Mesendoderm (in vitro differentiated cells): Measurements from ENCODE around the gene TOM1.

Experiments used
- DNase-seq: peaks from one replicate; pipeline ENCODE4 v3.0.0; 2013
- H2AK5ac ChIP-seq: 2 replicates; pipeline ENCODE4 v1.6.1; 2013; ENCODE audit warnings: low read length, inconsistent platforms
- H2BK120ac ChIP-seq: 2 replicates; pipeline ENCODE4 v1.6.1; 2013; ENCODE audit warnings: low read depth, mild to moderate bottlenecking, low read length, moderate library complexity, mixed read lengths
- H2BK15ac ChIP-seq: replicated peaks from 2 replicates; pipeline ENCODE4 v1.6.1; 2013; ENCODE audit warnings: low read depth, mild to moderate bottlenecking, moderate library complexity
- H2BK5ac ChIP-seq: 2 replicates; pipeline ENCODE4 v1.6.1; 2013; ENCODE audit warnings: low read length, inconsistent platforms
- H3K18ac ChIP-seq: 2 replicates; pipeline ENCODE4 v1.6.1; 2013; ENCODE audit warnings: mild to moderate bottlenecking, low read length, mixed read lengths
- H3K23ac ChIP-seq: one replicate; pipeline ENCODE4 v1.6.1; 2013; ENCODE audit warnings: low read length
- H3K27ac ChIP-seq: 2 replicates; pipeline ENCODE4 v1.5.1; 2013; ENCODE audit warnings: low read depth, mild to moderate bottlenecking, inconsistent platforms, low read length, moderate library complexity
- H3K27me3 ChIP-seq: 2 replicates; pipeline ENCODE4 v1.6.1; 2013; ENCODE audit warnings: low read length, control low read depth, mild to moderate bottlenecking, inconsistent platforms; ENCODE audit not compliant: insufficient read depth, poor library complexity
- H3K36me3 ChIP-seq: 2 replicates; pipeline ENCODE4 v1.6.1; 2013; ENCODE audit warnings: low read length, inconsistent platforms; ENCODE audit not compliant: control insufficient read depth, insufficient read depth
- H3K4ac ChIP-seq: one replicate; pipeline ENCODE4 v1.6.1; 2013; ENCODE audit warnings: low read depth, mild to moderate bottlenecking, low read length, moderate library complexity
- H3K4me1 ChIP-seq: 2 replicates; pipeline ENCODE4 v1.6.1; 2013; ENCODE audit warnings: low read depth, low read length, inconsistent platforms; ENCODE audit not compliant: control insufficient read depth
- H3K4me2 ChIP-seq: 2 replicates; pipeline ENCODE4 v1.6.1; 2013; ENCODE audit warnings: low read length
- H3K4me3 ChIP-seq: 2 replicates; pipeline ENCODE4 v1.5.1; 2013; ENCODE audit warnings: mild to moderate bottlenecking, low read length
- H3K56ac ChIP-seq: one replicate; pipeline ENCODE4 v1.6.1; 2013; ENCODE audit warnings: low read length
- H3K79me1 ChIP-seq: 2 replicates; pipeline ENCODE4 v1.6.1; 2013; ENCODE audit warnings: low read length, inconsistent platforms
- H3K79me2 ChIP-seq: 2 replicates; pipeline ENCODE4 v1.6.1; 2013; ENCODE audit warnings: mild to moderate bottlenecking, low read length; ENCODE audit not compliant: control insufficient read depth, insufficient read depth
- H3K9ac ChIP-seq: 2 replicates; pipeline ENCODE4 v1.6.1; 2013; ENCODE audit warnings: low read length, inconsistent platforms
- H4K5ac ChIP-seq: one replicate; pipeline ENCODE4 v1.6.1; 2013; ENCODE audit warnings: low read length
- H4K8ac ChIP-seq: one replicate; pipeline ENCODE4 v1.6.1; 2013; ENCODE audit warnings: low read depth, mild to moderate bottlenecking, control low read depth, low read length, moderate library complexity
- WGBS: extraction: QIAGEN DNeasy Blood & Tissue Kit; methylation state at CpG from one replicate; pipeline ENCODE4 v1.1.7; 2013; ENCODE audit warnings: low lambda C conversion rate, missing lambda C conversion rate; ENCODE audit not compliant: insufficient coverage; ENCODE audit errors: extremely low coverage; 5-methylcytosine and 5-hydroxymethylcytosine counted together

The TOM1 gene

DNA sequence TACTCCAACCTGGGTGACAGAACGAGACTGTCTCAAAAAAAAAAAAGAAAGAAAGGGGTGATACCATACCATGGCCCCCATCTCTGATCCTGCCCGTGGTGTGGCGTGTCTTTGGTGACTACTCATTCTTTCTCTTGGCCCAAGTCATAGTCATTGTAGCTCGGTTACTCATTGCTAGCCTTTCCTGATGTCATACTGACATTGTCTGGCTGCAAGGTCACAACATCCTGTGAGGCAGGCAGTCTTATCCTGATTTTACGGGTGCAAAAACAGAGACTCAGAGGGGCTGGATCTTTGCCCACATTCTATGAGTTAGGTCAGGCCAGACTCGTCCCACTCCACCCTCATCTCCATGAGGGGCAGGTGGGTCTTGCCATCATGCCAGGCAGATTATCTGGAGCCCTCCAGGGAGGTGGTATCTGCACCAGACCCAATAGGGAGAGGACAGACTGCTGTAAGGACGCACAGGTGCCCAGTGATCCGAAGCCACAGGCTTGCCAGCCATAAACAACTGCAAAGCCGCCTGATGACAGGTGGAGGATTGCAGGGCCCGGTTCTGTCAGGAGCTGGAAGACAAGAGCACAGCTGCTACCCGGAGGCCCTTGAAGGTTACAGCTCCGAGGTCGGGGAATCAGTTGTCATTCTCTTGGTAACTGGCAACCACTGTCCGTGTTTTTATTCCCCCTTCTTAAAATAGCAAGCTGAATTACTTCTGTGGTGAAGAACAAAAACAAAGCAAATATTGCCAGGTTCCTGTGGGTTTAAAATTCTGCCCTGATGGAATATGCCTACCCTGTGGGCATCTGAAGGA, 13.8 kb downstream of the TOM1 start:
- Histone ChIP-seq H3K23ac (no peak overlapping the region), H4K8ac (no peak overlapping the region), H3K56ac (no peak overlapping the region), H3K79me2 (no peaks in the 10 kb centered on the region), H3K4me3 (no peak overlapping the region), H3K4me1 (no peaks in the 10 kb centered on the region), H2AK5ac (no peak overlapping the region), H3K27me3 (no peaks in the 10 kb centered on the region), H3K18ac (no peak overlapping the region), H2BK120ac (no peak overlapping the region), H3K36me3 (no peaks in the 10 kb centered on the region), H4K5ac (no peak overlapping the region), H3K27ac (no peak overlapping the region), H2BK5ac (no peak overlapping the region), H3K9ac (no peak overlapping the region), H3K4ac (no peak overlapping the region), H2BK15ac (no peak overlapping the region), H3K79me1 (peaks cover 3% of the 10 kb centered on the region), H3K4me2 (no peak overlapping the region)
- DNase-seq: no peak
- WGBS: no CpG with 5 or more reads among the region's 14 CpGs

DNA sequence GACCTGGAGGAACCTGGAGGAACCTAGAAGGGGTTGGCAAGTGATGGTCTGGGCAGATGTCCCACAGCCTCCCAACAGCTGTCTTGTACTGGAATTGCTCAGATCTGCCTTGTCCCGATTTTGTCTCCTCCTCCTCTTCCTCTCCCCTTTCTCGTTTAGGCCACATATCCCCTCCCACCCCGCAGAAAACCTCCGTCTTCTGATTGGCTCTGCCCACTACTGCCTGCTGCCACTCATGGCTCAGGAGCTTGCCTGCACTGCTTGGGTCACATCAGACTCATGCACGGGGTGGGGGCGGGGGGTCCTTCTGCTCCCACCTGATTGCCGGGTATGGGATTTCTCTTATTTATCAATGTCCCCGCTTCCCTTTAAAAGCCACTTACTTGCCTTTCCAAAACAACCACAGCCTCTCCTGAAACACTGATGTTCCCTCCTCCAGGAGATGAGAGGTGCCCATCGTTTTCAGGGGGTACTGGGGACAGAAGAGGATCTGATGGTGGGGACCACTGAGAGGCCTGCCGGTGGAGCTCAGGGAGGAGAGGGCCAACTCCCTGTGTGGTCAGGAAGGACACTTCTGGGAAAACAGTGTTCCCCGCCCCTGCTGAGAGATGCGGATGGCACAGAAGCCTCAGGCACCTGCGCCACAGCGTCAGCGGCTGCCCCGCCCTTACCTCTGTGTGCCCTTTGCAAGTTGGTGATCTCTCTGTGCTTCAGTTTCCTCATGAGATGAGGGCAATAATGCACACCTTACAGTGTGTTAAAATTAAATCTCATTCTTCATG, 14.7 kb downstream of the TOM1 start:
- Histone ChIP-seq H3K4me3 (no peak overlapping the region), H3K4ac (no peak overlapping the region), H4K8ac (no peak overlapping the region), H3K56ac (no peak overlapping the region), H2BK120ac (no peak overlapping the region), H3K4me1 (no peaks in the 10 kb centered on the region), H3K27me3 (no peaks in the 10 kb centered on the region), H3K9ac (no peak overlapping the region), H3K36me3 (no peaks in the 10 kb centered on the region), H3K23ac (no peak overlapping the region), H3K79me1 (peaks cover 3% of the 10 kb centered on the region), H2BK5ac (no peak overlapping the region), H2BK15ac (no peak overlapping the region), H3K27ac (no peak overlapping the region), H4K5ac (no peak overlapping the region), H2AK5ac (no peak overlapping the region), H3K79me2 (no peaks in the 10 kb centered on the region), H3K18ac (no peak overlapping the region), H3K4me2 (no peak overlapping the region)
- WGBS: no CpG with 5 or more reads among the region's 16 CpGs
- no peak for DNase-seq

DNA sequence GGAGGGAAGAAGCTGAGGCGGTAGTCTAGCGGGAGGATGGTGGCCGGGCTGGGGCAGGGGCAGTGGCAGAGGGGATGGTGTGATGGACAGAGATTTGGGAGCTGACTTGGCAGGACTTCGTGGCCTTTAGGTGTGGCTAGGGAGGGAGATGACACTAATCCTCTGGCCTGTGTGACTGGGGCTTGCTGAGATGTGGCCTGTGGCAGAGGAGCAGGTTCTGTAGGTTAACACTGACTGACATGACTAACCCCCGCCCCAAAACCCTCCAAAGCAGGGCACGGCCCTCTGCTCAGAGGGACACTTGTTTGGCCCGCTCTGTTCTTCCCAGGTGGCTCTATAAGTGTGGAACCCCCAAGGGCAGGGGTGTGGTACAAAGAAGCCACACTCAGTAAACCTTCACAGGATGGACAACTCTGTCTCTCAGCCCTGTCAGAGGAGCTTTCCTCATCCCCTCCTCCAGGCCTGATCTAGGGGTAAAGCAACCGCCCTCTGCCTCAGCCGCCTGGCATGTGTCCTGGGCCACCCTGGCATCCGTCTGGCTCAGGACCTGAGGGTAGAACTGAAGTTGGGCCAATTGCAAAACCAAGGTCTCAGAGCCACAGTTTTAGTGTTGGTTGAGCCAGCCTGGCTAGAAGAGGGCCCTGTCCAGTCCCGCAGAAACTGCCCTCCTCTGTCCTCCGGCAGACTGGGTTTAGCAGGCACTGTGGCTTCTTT, 15.6 kb downstream of the TOM1 start:
- Histone ChIP-seq H3K27ac (no peak overlapping the region), H3K4me2 (no peak overlapping the region), H4K5ac (no peak overlapping the region), H3K27me3 (no peaks in the 10 kb centered on the region), H3K79me2 (no peaks in the 10 kb centered on the region), H3K36me3 (no peaks in the 10 kb centered on the region), H2BK15ac (no peak overlapping the region), H3K4me1 (no peaks in the 10 kb centered on the region), H3K9ac (no peak overlapping the region), H4K8ac (no peak overlapping the region), H2BK5ac (no peak overlapping the region), H3K4ac (no peak overlapping the region), H2BK120ac (no peak overlapping the region), H3K18ac (no peak overlapping the region), H3K56ac (no peak overlapping the region), H3K79me1 (peaks cover 3% of the 10 kb centered on the region), H3K4me3 (no peak overlapping the region), H2AK5ac (no peak overlapping the region), H3K23ac (no peak overlapping the region)
- DNase-seq: no peak
- no CpG with 5 or more reads among the region's 12 CpGs for WGBS

DNA sequence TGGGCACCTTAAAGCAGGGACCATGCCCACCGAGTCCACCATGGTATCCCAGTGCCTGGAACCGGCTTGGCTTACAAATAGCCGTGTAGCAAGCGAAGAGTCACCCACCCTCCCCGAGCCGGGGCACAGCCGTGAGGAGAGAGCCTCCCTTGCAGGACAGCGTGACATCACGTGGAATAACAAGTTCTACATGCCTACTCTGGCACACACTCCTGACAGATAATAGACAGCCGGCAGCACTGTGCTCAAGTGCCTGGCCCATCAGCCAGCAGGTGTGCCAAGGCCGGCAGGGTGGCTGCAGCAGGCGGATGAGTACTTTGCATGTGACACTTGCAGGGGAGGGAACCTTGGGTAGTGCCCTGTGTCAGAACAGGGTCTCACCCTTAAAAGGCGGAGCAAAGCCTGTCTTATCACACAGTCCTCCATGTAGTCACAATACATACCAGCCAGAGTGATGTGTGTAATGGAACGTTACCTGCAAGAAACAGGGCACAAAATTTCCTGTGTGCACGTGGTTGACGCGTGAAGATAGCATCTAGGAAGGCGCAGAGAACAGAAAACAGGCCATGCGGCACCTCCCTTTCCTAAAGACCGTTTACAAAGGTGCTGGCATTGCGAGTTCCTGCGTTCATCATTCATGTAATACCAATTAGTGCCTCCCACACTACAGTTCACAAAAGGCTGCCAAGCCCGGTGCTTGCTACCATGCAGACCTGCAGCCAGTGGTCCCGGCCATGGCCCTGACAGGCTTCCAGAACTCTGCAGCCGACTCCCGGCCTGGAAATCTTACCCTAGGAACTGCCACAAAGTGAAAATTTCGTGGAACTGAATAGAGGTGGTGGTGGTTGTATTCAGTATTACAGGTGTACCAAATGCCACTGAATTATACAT, 16.4 kb downstream of the TOM1 start:
- no peak overlapping the region for H2AK5ac ChIP-seq
- H3K4me3 ChIP-seq: no peak overlapping the region
- H2BK15ac ChIP-seq: no peak overlapping the region
- no peaks in the 10 kb centered on the region for H3K27me3 ChIP-seq
- H4K5ac ChIP-seq: no peak overlapping the region
- H3K4me2 ChIP-seq: no peak overlapping the region
- no peak overlapping the region for H3K23ac ChIP-seq
- no peak overlapping the region for H4K8ac ChIP-seq
- H3K79me2 ChIP-seq: no peaks in the 10 kb centered on the region
- H3K27ac ChIP-seq: no peak overlapping the region
- H2BK120ac ChIP-seq: no peak overlapping the region
- no peak overlapping the region for H3K9ac ChIP-seq
- H3K4me1 ChIP-seq: no peaks in the 10 kb centered on the region
- DNase-seq: no peak
- peaks cover 3% of the 10 kb centered on the region for H3K79me1 ChIP-seq
- H3K56ac ChIP-seq: no peak overlapping the region
- WGBS: no CpG with 5 or more reads among the region's 27 CpGs
- H3K36me3 ChIP-seq: no peaks in the 10 kb centered on the region
- H3K4ac ChIP-seq: no peak overlapping the region
- no peak overlapping the region for H3K18ac ChIP-seq
- H2BK5ac ChIP-seq: no peak overlapping the region

DNA sequence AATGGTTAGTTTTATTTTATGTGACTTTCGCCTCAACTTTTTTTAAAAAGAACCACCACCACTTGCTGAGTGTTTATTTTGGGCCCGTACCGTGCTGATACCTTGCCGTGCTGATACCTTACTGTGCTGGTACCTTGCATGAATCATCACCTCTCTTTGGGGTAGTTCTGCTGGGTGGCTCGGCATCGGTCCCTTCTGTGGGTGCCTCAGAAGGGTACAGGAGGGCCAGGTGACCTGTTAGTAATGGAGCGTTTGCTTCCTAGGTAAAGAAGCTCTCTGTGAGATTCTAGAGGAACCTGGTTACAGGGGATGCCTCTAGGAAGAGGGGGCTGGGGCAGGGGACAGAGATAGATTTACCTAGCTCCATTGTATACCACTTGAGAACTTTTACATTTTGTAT, 17.1 kb downstream of the TOM1 start:
- WGBS: no CpG with 5 or more reads among the region's 7 CpGs
- no peaks in the 10 kb centered on the region for H3K27me3 ChIP-seq

More for the DNA sequence above, 17.1 kb downstream of the TOM1 start:
- no peak for DNase-seq
- no peak overlapping the region for H3K56ac ChIP-seq
- H3K79me1 ChIP-seq: peaks cover 3% of the 10 kb centered on the region
- H2AK5ac ChIP-seq: no peak overlapping the region
- H3K23ac ChIP-seq: no peak overlapping the region
- no peak overlapping the region for H2BK15ac ChIP-seq
- H3K18ac ChIP-seq: no peak overlapping the region
- no peak overlapping the region for H3K4me3 ChIP-seq
- H4K8ac ChIP-seq: no peak overlapping the region
- no peak overlapping the region for H2BK5ac ChIP-seq
- H3K4me1 ChIP-seq: no peaks in the 10 kb centered on the region
- no peak overlapping the region for H3K27ac ChIP-seq
- no peak overlapping the region for H3K4me2 ChIP-seq
- no peak overlapping the region for H3K4ac ChIP-seq
- H3K36me3 ChIP-seq: no peaks in the 10 kb centered on the region
- H4K5ac ChIP-seq: no peak overlapping the region
- H2BK120ac ChIP-seq: no peak overlapping the region
- H3K9ac ChIP-seq: no peak overlapping the region
- H3K79me2 ChIP-seq: no peaks in the 10 kb centered on the region
